KMS-11 (cell line): ENCODE data around the gene CLEC1B.

Source experiments
- H2AFZ ChIP-seq: fragments of 200-600 bp; sonication (generic); 2 replicates; pipeline ENCODE4 v1.6.1; 2016; ENCODE audit warnings: antibody characterized with exemption, mixed run types, low read depth
- H3K27ac ChIP-seq: fragments of 200-600 bp; sonication (generic); 2 replicates; pipeline ENCODE4 v1.6.1; 2016; ENCODE audit warnings: mild to moderate bottlenecking, mixed run types
- H3K27me3 ChIP-seq: fragments of 200-600 bp; sonication (generic); 2 replicates; pipeline ENCODE4 v1.6.1; 2017; ENCODE audit warnings: mild to moderate bottlenecking, low read depth, mixed run types, moderate library complexity; ENCODE audit not compliant: insufficient read depth
- H3K36me3 ChIP-seq: fragments of 200-600 bp; sonication (generic); 2 replicates; pipeline ENCODE4 v1.6.1; 2017; ENCODE audit warnings: mild to moderate bottlenecking, mixed run types; ENCODE audit not compliant: insufficient read depth
- H3K4me1 ChIP-seq: fragments of 200-600 bp; sonication (generic); 2 replicates; pipeline ENCODE4 v1.6.1; 2016; ENCODE audit warnings: mild to moderate bottlenecking, low read depth, mixed run types; ENCODE audit not compliant: poor library complexity, severe bottlenecking
- H3K4me2 ChIP-seq: fragments of 200-600 bp; sonication (generic); 2 replicates; pipeline ENCODE4 v1.7.0; 2016; ENCODE audit warnings: mild to moderate bottlenecking, mixed run types
- H3K4me3 ChIP-seq: fragments of 200-600 bp; sonication (generic); IDR thresholded peaks from 2 replicates; pipeline ENCODE4 v1.6.1; 2017; ENCODE audit warnings: low read depth, low read length, mixed read lengths; ENCODE audit not compliant: insufficient read depth
- H3K79me2 ChIP-seq: fragments of 200-600 bp; sonication (generic); 2 replicates; pipeline ENCODE4 v1.6.1; 2016; ENCODE audit warnings: low read depth, mixed run types; ENCODE audit not compliant: insufficient read depth
- H3K9ac ChIP-seq: fragments of 200-600 bp; sonication (generic); 2 replicates; pipeline ENCODE4 v1.6.1; 2016; ENCODE audit warnings: mild to moderate bottlenecking, mixed run types
- H4K20me1 ChIP-seq: fragments of 200-600 bp; sonication (generic); 2 replicates; pipeline ENCODE4 v1.6.1; 2016; ENCODE audit warnings: mild to moderate bottlenecking, mixed run types; ENCODE audit not compliant: insufficient read depth
- CTCF ChIP-seq: fragments of 200-600 bp; sonication (generic); conservative IDR thresholded peaks from 2 replicates; pipeline ENCODE4 v1.6.1; 2017; ENCODE audit warnings: low read depth, mild to moderate bottlenecking, antibody characterized with exemption, low read length, moderate library complexity, mixed read lengths

CLEC1B gene

GRCh38 chr12:10012630-10013330 is 13.9 kb upstream of the CLEC1B start:
- Histone ChIP-seq H2AFZ (no peak overlapping the region), H4K20me1 (no peaks in the 10 kb centered on the region), H3K9ac (no peak overlapping the region), H3K4me3 (no peak overlapping the region), H3K27me3 (no peaks in the 10 kb centered on the region), H3K4me1 (no peaks in the 10 kb centered on the region), H3K79me2 (no peaks in the 10 kb centered on the region), H3K36me3 (no peaks in the 10 kb centered on the region), H3K27ac (no peak overlapping the region), H3K4me2 (no peak overlapping the region)
- TF ChIP-seq CTCF: no peak

DNA sequence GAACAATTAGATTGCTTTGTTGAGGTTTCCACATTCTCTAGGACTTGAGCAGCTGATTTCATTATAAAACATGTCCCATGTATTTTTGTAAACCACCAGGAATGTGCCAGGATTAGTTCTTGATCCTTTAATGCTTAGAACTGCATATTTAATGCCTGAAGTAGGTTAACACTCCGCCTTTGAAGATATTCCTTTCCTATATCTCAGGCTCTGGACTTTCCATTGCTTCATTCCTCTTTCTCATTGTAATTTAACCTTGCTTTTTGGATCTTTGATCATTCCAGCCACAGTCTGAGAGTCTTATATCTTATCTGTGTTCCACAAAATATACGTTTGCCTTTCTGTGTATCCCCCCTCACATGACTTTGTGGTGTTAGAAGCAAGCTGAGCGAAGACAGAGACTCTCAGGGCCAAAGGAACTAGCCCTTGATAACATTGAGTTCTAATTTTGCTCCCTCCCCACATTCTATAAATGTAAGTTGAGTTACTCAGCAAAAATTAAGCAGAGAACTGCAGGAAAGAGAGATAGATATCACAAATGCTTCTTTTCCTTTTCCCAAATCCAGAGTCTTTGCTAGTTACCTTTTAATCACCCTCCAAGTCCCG is 2.4 kb upstream of the CLEC1B start:
- no peak overlapping the region for H3K9ac ChIP-seq
- H3K27ac ChIP-seq: no peak overlapping the region
- TF ChIP-seq CTCF: no peak
- no peak overlapping the region for H3K4me3 ChIP-seq
- no peaks in the 10 kb centered on the region for H3K36me3 ChIP-seq
- H3K4me2 ChIP-seq: no peak overlapping the region
- no peaks in the 10 kb centered on the region for H3K27me3 ChIP-seq
- H2AFZ ChIP-seq: no peak overlapping the region
- H3K4me1 ChIP-seq: no peaks in the 10 kb centered on the region
- no peaks in the 10 kb centered on the region for H3K79me2 ChIP-seq
- no peaks in the 10 kb centered on the region for H4K20me1 ChIP-seq

- Histone ChIP-seq H3K36me3 (no peaks in the 10 kb centered on the region), H3K4me3 (no peak overlapping the region), H4K20me1 (no peaks in the 10 kb centered on the region), H3K79me2 (no peaks in the 10 kb centered on the region), H3K9ac (no peak overlapping the region), H3K27ac (no peak overlapping the region), H3K4me2 (no peak overlapping the region), H3K27me3 (no peaks in the 10 kb centered on the region), H2AFZ (no peak overlapping the region), H3K4me1 (no peaks in the 10 kb centered on the region)
- no peak for TF ChIP-seq CTCF
These were observed 6.6 kb downstream of the CLEC1B start for GRCh38 chr12:9992296-9992695.

DNA sequence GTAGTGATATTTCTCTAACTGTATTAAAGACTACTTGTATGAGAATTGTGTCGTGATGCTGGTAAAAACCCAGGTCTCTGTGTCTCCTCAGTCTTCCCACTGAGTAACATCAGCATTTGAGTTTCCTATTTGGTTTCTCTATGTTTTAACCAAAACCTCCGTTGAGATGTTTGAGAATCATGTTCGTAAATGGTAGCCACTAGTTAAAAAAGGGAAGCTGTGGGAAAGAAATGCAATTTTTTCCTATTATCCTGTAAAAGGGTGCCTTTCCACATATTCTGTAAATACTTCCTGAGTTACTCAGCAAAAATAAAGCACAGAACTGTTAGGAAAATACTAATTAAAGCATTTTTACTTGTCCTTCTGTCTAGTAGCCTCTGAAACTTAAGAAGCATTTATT is 7.0 kb downstream of the CLEC1B start:
- no peak overlapping the region for H2AFZ ChIP-seq
- TF ChIP-seq CTCF: no peak
- H3K4me2 ChIP-seq: no peak overlapping the region

More for the DNA sequence above, 7.0 kb downstream of the CLEC1B start:
- H3K4me3 ChIP-seq: no peak overlapping the region
- H3K36me3 ChIP-seq: no peaks in the 10 kb centered on the region
- no peaks in the 10 kb centered on the region for H3K4me1 ChIP-seq
- no peaks in the 10 kb centered on the region for H4K20me1 ChIP-seq
- H3K27ac ChIP-seq: no peak overlapping the region
- H3K79me2 ChIP-seq: no peaks in the 10 kb centered on the region
- H3K27me3 ChIP-seq: no peaks in the 10 kb centered on the region
- H3K9ac ChIP-seq: no peak overlapping the region
